ENCODE data around the gene CHMP6.

CHMP6 gene

DNA sequence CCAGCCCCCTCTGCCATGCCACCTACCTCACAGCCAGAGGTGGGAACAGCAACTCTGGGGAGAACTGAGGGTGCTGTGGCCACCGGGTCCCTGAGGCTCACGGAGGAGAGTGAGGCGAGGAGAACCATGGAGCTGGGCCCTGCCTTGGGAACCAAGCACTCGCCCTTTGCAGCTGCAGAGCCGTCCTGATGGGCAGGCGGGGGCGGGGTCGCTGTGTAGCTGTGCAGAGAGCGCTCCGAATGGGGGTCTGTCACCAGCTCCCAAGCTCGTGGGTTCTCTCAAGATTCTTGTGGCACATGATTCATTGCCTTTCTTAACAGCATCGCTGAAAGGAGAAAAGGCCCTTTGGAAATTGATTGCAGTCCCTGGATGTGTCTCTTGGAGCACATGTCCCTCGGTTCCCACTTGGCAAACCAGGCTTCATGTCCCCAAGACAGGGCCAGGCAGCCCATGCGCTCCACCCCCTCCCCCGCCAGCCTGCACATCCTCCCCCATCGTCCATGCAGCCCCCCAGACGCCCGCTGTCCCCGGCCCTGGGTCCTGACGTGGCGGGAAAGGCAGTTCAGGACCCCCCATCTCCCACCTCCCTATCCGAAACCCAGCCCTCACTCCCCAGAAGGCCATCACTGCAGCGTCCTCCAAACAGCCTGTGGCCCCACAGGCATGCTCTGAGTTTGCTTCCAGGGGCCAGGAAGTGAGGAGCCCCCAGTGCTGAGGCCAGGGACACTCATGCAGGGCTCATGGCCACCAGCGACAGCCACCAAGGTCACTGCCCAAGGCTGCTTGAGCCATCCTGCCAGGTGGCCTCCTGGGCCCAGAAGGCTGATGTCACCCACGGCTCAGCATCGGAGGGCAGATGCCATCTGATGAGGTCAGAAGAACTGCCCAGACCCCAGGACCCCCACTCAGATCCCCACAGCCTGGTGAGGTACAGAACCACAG is 20.6 kb upstream of the CHMP6 start:
- DNase-seq (ENCODE audit: low read depth), result no peak

- DNase-seq (ENCODE audit: low read depth), result no peak
Measured at GRCh38 chr17:80971704-80972304, 19.8 kb upstream of the CHMP6 start.

DNA sequence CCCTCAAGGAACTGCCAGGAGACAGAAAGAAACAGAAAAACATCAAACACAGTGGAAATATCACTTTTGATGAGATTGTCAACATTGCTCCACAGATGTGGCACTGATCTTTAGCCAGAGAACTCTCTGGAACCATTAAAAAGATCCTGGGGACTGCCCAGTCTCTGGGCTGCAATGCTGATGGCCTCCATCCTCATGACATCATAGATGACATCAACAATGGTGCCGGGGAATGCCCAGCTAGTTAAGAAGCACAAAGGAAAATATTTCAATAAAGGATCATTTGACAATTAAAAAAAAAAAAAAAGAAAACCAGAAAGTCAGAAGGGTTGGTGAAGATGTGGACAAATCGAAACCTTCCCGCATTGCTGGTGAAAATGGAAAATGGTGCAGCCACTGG is 14.9 kb upstream of the CHMP6 start:
- DNase-seq (ENCODE audit: low read depth), result no peak

DNA sequence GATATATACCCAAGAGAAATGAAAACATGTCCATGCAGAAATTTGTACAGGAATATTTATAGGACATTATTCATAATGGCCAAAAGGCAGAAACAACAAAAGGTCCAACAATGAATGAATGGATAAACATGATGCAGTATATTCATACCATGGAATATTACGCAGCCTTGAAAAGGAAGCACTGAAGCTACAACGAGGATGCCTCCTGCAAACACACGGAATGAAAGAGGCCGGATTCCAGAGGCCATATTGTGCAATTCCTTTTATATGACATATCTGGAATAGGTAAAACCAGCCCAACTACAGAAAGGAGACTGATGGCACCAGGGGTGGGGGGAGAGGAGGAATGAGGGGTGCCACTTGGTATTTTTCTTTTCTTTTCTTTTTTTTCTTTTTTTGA is 14.5 kb upstream of the CHMP6 start:
- no peak for DNase-seq (ENCODE audit: low read depth)

DNA sequence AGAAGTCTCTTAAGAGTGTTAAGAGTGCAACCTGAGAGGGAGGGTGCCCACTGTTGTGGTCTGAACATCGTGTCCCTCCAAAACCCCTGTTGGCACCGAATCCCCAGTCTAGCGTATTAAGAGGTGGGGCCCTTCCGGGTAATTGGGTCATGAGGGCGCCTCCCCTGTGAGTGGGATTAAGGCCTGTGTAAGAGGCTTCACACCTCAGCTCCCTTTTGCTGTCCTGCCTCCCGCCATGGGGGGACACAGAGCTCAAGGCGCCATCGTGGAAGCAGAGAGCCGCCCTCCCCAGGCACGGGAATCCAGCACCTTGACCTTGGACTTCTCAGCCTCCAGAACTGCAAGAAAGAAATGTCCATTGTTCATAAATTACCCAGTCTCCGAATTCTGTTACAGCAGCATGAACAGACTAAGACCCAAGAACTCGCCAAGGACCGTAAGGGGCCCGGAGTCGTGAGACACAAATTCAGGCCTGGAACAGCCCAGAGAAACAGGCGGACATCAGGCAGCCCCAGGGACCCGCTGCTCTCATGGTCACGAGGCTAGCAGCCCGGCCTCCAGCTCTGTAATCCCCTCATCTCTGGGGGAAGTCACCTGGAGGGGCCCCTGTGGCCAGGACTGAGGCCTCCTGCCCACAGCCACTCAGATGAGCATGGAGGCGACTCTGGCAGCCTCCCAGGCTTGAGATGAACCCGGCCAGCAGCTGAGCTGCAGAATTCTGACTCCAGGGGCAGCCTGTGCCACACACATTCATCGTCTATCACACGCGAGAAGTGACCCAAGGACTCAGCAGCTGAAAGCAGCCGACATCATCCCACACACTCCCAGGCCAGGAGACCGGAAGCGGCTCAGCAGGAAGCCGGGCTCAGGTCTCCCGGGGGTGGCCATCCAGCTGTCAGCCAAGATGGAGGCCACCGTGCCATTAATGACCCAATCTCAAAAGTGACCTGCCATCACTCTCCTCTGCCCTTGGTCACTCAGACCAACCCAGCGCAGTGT is 12.8 kb upstream of the CHMP6 start:
- DNase-seq (ENCODE audit: low read depth), result no peak

DNA sequence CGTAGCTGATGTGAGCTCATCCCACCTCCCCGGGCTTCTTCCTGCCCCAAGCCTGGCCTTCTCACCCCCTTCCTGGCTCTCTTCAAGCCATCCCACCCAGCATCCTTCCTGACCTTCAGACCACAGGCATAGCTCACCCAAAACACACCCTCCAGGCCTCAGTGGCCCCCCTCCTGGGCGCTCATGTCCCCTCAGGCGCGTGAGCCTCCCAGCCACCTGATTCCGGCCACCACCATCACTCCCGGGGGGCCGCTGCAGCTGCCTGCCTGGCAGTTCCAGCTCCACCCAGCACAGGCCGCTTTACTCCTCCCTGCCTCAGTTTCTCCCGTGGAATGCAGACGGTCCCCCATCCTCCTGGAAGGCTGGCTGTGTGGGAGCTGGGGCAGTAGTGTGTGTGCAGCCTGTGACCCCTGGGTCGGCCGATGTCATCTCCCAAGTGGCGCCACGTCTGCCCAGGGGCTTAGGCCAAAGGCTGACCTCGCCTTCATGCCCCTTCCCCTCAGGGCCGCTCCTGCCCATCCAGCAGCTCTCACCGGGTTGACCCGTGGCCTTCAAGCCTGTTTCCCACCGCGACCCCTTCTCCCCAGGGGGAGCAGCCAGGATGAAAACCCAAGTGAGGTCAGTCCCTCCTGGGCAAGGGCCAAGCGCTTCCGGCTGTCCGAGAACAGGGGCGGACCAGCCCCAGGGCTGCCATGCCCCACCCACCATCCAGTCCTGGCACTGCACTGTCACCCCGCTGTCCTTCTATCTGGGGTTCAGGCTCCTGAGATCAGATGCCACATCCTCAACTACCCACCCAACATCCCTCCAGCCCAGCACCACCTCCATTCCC is 11.9 kb upstream of the CHMP6 start:
- DNase-seq (ENCODE audit: low read depth), result no peak

DNA sequence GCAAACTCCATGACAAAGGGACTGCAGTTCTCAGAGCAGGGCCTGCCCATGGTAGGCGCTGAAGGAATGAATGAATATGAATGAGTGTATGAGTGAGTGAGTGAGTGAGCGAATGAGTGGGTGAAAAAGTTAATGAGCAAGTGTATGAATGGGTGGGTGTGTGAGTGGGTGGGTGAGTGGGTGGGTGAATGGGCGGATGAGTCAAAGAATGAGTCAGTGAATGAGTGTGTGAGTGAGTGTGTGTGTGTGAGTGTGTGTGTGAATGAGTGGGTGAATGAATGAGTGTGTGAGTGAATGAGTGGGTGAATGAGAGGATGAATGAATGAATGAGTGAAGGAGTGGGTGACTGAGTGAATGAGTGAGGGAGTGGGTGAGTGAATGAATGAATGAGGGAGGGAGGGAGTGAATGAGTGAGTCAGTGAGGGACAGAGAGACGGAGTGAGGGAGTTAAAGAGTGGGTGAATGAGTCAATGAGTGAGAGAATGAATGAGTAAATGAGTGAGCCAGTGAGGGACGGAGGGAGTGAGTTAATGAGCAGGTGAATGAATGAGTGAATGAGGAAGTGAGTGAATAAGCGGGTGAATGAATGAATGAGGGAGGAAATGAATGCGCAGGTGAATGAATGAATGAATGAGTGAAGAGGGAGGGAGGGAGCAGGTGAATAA is 11.1 kb upstream of the CHMP6 start:
- no peak for DNase-seq (ENCODE audit: low read depth)

- peak; percentile 25 for DNase-seq (ENCODE audit: low read depth)
Measured at GRCh38 chr17:80981062-80981902, 10.4 kb upstream of the CHMP6 start.

DNA sequence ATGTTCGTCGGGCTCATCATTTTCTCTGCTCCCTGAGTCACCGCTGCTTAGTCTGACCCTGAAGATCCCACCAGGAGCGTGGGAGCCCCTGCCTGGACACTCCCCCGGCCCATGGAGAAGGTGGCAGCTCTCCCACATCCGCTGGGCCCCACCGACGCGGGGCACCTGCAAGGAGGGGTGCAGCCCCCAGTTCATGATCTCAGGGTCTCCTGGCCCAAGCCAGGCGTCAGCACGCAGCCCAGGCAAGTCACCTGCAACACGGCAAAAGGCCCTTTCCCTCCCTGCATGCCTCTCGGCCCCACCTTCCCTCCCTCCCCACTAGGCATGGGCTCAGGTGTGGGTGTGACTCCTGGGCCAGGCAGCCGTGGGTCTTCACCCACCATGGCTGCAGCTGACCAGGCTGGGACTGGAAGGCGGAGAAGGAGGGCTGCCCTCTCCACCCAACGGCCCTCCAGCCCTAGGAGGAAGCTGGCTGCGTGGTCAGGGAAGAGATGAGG is 9.7 kb upstream of the CHMP6 start:
- DNase-seq (ENCODE audit: low read depth), result no peak

DNA sequence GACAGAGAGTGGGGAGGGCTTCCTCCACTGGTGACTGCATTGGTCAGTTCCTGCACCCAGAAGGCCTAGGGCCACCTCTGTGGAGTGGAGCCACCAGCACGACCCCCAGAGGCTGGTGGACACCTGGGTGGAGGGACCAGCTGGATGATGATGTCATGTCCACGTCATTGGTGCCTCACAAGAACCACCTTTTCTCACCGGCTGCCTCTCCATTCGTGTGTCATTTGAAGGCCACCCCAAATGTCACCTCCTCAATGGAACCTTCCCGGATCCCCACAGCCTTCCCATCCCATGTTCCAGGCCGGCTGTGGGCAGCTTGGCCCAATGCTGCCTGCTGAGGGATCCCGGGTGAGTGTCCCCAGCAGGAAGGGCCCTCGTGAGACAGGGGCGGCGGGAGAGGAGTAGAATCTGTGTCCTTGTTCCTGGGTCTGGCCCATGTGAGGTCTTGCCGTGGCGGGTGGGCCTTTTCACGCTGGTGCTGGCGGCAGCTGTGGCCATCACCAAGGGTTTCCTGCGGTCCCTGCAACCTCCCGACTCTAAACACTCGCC is 9.1 kb upstream of the CHMP6 start:
- DNase-seq (ENCODE audit: low read depth), result no peak

GRCh38 chr17:80983545-80983944 is 8.1 kb upstream of the CHMP6 start:
- DNase-seq (ENCODE audit: low read depth), result no peak

DNA sequence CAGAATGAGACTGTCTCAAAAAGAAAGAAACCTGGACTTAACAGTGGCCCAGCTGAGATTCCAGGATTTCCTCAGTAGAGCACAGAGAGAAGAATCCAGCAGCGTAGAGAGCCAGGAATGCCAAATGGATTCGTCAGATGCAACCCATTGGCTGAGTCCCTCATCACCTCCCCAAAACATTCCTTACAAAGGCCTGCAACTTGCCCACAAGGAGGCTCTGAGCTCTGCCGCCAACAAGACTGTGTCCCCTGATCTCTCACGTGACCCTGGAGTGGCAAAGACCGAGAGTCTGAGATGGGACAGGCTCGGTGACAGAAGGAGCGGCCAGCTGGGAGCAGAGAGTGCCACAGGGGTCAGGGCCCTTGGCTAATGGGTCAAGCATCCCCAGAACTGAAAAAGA is 6.9 kb upstream of the CHMP6 start:
- no peak for DNase-seq (ENCODE audit: low read depth)

DNA sequence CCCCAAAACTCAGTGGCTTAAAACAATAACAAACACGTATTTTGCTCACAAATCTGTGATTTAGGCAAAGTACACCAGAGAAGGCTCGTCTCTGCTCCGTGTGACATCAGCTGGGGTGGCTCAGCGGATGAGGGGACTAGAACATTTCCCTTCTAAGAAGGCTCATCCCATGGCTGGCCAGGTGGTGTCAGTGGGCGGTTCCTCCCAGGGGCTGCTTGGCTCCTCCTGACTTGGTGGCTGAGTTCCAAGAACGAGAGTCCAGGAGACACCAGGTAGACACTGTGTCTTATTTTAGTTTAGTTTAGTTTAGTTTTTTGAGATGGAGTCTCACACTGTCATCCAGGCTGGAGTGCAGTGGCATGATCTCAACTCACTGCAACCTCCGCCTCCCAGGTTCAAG is 5.6 kb upstream of the CHMP6 start:
- no peak for DNase-seq (ENCODE audit: low read depth)

DNA sequence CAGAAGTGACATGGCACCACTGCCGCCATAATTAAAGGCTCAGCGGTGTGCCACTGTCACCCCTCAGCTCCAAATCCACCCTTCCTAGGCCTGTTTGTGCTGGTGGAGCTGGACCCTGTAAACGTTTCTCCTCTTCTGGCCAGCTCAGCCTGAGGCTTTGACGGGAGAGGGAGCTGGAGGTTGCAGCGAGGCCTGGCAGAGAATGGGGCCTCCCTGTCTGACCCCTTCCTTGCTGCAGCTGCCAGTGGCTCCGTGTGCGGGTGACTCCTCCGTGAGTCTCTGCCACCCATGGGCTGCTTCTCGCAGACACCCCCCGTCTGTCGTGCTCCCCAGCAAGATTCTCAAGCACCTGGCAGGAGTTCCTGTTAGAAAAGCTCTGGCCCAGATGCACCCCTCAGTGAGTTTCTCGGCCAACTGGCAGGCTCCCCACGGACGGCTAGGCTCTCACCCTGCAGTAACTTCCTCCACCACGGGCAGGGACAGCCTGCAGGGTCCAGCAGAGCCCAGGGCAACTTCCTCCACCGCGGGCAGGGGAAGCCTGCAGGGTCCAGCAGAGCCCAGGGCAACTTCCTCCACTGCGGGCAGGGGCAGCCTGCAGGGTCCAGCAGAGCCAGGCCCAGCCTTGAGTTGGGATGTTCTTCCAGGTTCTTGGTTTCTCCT is 4.7 kb upstream of the CHMP6 start:
- no peak for DNase-seq (ENCODE audit: low read depth)

DNA sequence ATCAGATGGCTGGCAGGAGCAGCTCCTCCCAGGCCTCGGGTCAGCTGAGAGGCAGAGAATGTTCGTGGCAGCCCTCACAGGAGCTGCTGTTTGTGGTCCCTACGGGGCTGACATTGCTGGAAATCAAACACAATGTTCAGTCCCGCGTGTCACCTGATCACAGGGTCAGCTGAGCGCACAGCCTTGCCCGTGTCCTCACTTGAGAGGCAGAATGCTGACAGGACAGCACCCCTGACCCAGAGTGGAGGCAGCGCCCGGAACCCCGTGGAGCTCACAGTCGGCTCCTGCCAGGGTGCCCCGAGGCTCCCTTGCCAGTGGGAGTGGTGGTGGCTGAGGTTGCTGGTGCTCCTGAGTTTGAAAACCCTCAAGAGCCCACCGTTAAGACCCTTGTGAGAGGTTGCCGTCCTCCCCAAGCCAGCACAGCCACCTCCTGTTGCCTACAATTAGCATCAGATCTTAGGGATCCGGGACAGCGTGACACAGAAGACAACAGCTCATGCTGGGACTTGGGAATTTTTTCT is 3.6 kb upstream of the CHMP6 start:
- DNase-seq (ENCODE audit: low read depth), result no peak

DNA sequence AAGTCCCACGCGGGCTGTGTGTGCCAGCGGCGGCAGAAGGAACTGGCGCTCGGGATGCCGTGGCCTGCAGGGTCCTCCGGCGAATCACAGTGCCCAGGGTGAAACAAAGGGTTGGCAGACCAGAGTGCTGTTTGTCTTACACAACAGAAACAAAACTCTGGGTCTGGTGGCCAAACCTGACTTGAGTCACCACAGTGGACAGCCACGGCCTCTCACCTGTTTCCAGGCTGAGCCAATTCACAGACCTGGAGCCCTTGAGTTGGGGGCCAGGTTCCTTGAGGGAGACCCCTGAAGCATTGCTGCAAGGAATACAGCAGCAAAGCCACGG is 2.1 kb upstream of the CHMP6 start:
- DNase-seq (ENCODE audit: low read depth), result no peak

DNA sequence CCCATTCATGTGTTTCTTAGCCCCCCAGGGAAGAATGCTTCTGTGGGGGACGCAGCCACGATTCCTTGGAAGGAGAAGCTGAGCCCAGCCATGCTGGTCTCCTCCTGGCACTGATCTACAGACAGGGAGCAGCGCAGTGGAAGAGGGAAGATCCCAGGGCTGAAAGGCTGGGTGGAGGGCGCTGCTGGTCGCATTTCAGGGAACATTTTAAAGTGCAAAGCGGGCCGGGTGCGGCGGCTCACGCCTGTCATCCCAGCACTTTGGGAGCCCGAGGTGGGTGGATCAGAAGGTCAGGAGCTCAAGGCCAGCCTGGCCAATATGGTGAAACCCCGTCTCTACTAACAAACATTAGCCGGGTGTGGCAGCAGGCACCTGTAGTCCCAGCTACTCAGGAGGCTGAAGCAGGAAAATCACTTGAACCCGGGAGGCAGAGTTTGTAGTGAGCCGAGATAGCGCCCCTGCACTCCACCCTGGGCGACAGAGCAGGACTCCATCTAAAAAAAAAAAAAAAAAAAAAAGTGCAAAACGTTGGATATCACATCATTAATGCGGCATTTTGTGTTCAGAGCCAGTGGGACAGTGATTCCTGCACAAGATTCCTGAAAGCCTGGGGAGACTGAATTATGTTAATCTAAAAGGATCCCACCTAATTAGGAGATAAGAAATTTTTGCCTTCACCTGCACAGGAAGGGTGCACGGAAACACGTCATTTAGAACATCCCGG is 558 bp upstream of the CHMP6 start:
- no peak for DNase-seq (ENCODE audit: low read depth)
